Ecto neural progenitor cell (in vitro differentiated cells): ENCODE data around the gene SEMA5B.
A peak's percentile ranks its signal among the peaks of the same experiment; 100 is the strongest.

Source experiments
- DNase-seq: peaks from one replicate; pipeline ENCODE4 v3.0.0-alpha.2; 2018; ENCODE audit warnings: low spot score

Gene SEMA5B

DNA sequence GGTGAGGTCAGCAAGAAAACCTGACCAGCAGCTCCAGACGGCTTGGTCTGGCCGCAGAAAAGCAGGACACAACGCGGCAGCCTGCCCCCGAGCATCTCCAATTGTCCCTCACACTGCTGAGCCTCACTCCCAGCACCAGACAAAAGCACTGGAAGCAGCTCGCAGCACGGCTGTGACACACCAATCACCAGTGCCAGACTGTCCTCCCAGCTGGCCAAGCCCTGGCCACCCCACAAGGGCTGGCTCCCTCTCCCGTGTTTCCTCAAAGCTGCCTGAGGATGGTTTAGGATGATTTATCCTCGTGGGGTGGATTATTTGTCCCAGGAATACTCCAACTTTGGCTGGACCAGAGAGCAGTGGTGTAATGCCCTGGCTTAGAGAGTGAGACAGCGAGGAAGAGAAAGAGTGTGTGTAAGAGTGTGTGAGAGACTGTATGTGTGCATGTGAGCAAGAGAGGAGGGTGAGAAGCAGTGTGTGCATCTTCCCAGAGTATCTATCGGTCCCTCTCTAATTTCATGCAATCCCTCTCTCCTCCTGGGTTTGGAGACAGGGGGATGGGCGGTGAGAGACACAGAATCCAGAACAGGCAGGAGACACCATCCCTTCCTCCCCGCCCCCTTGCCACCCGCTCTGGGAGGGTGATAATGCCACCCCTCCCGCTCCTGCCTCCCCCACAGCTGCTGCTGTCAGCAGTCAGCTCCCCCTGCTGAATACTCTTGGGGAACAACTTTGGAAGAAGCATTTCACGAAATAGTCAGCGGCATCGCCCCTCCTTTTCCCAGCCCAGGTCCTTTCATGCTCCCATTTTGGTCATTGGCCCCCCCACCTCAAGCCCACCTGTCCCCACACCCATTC is 34.2 kb downstream of the SEMA5B start:
- DNase-seq = peak; percentile 67

- no peak for DNase-seq
These were observed 34.9 kb downstream of the SEMA5B start for GRCh38 chr3:122992676-122993075.

DNA sequence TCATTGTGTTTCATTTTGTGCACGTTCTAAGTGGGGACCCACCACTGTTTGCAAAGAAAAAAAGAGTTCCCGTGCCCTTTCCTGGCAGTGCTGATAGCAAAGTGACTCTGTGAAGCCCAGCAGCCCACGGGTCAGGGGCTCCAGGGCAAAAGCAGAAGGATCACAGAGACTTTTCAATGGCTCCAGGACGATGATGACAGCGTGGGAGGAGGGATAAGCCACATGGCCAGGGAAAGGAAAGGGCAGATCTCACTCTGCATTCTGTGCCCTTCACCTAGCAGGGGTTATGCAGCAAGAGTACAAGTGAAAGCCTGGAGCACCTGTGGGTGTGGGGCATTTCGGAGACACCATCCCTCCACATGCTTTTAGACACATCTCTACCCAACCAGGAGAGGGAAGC is 35.4 kb downstream of the SEMA5B start:
- no peak for DNase-seq

DNA sequence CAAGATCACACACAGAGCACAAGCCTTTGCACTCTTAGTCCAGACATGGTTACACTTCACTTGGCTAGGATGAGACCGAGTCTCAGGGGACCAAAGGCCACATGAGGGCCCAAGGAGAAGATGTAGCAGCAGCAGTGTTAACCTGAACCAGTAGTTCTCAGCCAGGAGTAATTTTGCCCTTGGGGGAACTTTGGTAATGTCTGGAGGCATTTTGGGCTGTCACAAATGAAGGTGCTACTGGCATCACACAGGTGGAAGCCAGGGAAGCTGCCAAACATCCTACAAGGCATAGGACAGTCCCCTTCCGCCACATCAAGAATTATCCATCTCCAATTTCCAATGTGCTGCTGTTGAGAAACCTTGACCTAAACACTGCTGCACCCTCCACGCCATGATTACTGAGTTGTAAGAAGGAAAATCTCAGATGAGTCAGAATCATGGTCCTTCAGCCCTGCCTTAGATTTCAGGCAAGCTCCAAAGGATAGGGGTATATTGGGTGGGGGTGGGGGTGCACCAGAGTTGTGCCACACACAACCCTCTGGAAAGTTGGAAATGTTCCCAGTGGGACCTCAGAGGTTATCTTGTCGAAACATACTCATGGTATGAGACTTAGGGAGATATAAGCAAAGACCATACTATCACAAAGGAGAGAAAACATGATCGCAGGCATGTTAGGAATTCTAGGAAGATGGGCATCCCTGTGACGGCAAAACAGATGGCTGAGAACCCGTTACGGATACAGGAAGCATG is 36.2 kb downstream of the SEMA5B start:
- no peak for DNase-seq

DNA sequence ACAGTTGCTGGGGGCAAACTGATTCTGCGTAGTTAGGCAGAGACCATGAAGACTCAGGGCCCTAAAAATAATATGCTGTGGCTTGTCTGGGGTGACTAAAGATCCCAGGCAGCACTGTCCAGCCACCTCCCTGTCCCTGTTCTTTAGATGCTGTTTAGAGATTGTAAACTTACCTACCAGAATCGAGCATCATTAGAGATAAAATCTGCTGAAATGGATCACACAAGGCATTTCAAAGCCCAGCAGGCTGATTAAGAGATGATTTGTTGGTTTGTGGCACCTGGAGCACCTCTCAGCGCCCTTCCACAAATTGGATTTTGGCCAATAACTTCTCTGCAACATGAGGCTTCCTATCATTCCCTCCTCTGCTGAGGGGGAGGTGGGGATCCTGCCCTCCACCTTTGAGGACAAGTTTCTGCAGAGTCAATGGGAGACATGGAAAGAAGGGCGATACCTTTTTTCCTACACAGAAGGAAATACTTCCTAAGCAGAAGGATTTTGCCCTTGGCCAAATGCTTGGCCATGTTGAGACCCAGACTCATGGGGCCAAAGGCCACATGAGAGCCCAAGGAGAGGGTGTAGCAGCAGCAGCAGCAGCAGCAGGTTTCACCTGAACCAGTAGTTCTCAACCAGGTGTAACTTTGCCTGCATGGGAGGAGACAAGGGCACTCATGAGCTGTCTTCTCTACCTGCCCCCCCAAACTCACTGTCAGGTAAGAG is 37.5 kb downstream of the SEMA5B start:
- no peak for DNase-seq

DNA sequence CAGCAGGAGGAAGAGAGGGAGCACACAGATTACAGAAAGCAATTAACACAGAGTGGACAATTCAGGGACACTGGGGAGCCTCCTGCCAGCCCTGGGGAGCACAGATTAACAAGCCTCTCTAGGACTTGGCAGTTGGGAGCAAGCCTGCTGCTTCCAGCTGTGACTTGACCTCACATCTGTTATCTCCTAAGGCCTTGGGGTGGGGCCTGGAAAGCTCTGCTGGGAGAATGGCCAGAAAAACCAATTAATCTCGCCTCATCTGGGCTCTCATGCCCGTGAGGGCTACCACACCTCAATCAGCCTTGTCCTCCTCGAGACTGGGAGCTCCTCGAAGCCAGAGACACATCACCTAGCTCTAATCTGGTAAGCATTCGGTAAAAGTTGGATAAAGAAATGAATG is 39.1 kb downstream of the SEMA5B start:
- DNase-seq = no peak

DNA sequence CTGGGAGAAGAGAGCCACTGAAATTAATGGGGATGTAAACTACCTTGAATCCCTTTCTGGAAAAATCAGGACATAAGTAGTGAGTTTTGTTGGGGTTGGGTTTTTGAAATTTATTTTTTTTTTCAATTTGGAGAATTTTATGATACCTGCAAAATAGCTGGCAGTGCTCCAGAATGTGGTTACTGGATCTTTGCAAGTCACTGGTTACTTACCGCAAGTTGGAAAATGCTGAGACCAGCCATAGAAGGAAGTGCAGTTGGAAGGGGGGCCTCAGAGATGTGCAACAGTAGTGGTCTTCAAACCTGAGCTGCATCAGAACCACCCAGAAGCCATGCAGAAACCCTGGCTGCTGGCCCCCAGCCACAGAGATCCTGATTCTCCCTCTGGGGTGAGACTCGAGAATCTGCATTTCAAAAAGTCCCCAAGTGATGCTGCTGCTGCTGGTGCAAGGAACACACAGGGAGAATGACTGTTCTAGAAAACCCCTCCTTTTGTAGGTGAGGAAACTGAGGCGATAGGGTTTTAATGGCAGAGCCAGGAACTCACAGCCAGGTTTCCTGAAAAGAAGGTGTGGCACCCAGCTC is 39.7 kb downstream of the SEMA5B start:
- no peak for DNase-seq

- no peak for DNase-seq
These were observed 40.3 kb downstream of the SEMA5B start for GRCh38 chr3:122987231-122987630.

DNA sequence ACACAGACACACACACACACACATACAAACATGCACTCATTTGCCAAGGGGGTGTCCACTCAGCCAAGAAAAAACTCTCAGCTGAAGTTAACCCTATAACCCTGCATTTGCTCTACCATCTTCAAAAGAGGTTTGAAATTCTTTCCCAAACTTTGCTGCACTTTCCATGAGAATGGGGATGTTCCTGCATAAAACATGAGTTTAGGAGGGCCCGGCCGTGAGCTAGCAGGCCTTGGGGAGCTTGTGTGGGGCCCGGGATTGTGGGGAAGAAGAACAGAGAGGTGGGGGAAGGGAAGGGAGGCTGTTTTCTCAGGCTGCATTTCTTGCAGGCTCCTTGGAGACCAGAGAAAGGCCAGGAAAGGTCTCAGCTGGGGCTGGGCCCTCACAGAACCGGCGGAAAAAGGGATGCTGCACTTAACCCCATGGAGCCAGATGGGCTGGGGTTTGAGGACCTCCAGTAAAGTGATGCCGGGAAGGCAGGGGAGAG is 40.8 kb downstream of the SEMA5B start:
- peak; percentile 78 for DNase-seq

GRCh38 chr3:122985539-122985938 is 42.0 kb downstream of the SEMA5B start:
- DNase-seq = no peak

- no peak for DNase-seq
These were observed 42.9 kb downstream of the SEMA5B start for GRCh38 chr3:122984650-122985049.

- DNase-seq = no peak
These were observed 43.6 kb downstream of the SEMA5B start for GRCh38 chr3:122984007-122984406.

GRCh38 chr3:122982216-122983185 is 45.1 kb downstream of the SEMA5B start:
- DNase-seq = peak; percentile 73

GRCh38 chr3:122979211-122979610 is 48.4 kb downstream of the SEMA5B start:
- no peak for DNase-seq

GRCh38 chr3:122978569-122978968 is 49.0 kb downstream of the SEMA5B start:
- no peak for DNase-seq

- DNase-seq = peak; percentile 76
These were observed 49.7 kb downstream of the SEMA5B start for GRCh38 chr3:122977746-122978466.

DNA sequence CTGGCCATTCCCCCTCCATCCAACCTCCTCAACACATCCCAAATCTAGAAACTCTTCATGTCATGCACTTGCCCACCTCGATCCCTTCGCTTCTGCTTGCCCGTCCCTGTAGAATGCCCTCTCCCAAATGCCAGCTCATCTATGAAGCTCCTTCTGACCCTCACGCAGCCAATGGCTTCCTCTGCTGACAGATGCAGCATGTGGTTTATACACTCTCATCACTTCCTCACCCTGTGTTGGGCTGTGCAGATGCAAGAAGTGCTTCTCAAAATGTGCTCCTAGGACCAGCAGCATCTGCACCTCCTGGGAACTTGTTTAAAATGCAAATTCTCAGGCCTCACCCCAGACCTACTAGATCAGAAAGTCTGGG is 51.7 kb downstream of the SEMA5B start:
- DNase-seq = no peak

GRCh38 chr3:122975163-122975923 is 52.2 kb downstream of the SEMA5B start:
- no peak for DNase-seq

DNA sequence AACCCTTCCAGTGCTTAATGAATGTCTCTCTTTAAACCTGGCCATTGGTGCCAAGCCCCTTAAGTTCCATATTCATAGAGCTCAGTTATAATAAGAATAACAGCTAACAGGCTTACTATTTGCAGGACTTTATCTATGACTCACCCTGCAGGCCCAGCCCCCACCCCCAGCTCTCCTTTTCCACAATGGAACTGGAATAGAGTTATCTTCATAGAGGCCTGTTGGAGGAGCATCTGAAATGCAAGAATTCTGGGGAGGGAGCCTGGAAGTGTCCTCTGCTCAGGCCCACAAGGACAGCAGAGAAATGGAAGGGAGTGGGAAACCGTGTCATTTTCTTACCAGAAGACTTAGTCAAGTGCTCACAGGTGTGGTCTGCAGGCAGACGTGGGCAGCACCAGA is 52.8 kb downstream of the SEMA5B start:
- no peak for DNase-seq
